Measurements from ENCODE around the gene OTULINL.

The OTULINL gene

DNA sequence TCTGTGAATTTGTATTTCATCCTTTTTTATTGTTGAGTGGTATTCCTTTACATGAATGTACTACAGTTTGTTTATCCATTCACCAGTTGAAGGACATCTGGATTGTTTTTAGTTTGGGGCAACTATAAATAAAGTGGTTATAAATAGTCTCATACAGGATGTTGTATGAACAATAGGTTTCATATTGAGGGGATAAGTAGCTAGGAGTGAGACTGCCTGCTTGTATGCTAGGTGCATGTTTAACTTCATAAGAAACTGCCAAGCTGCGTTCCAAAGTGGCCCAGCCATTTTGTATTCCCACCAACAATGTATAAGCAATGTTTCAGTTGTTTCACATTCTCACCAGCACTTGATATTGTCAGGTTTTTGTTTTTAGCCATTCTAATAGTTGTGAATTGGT, 21.5 kb downstream of the OTULINL start:
- no peak for DNase-seq

DNA sequence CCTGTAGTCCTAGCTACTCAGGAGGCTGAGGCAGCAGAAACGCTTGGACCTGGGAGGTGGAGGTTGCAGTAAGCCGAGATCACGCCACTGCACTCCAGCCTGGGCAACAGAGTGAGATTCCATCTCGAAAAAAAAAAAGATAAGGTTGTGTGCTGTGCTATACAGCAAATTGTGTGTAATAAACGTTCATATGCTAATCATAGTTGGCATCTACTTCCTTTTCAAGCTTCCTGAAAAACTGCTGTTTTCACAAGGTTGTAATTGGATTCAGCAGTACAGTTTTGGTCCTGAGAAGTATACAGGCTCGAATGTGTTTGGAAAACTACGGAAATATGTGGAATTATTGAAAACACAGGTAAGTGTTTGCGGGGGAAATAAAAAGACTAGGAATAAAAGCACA, 25.5 kb downstream of the OTULINL start:
- no peak for DNase-seq

DNA sequence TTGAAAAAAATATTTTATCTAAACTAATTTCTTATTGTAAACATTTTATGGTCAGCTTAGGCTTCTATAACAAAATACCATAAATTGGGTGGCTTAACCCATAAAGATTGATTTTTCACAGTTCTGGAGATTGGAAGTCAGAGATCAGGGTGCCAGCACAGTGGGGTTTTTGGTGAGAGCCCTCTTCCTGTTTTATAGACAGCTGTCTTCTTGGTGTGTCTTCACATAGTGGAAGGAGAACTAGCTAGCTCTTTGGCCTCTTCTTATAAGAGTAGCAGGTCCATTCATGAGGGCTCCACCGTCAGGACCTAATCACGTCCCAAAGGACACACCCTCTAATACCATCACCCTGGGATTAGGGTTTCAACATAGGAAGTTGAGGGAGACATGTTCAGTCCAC, 26.6 kb downstream of the OTULINL start:
- no peak for DNase-seq

DNA sequence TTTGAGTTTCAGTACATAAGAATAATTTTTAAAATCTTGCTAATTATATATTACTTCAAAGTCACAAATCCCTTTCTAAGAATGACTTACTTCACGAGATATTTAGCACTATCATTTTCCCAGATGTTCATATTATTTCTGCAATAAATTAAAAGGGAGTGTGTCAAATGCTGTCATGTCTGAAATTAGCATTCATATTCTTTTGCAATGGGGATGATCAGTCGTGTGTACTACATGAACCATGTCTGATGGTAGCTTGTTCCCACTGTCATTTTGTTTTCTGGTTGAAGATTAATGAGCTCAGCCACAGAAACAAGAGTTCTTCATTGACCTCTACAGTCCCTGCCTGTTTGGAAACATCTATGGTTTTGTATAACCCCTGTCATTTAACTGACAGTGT, 30.1 kb downstream of the OTULINL start:
- no peak for DNase-seq

DNA sequence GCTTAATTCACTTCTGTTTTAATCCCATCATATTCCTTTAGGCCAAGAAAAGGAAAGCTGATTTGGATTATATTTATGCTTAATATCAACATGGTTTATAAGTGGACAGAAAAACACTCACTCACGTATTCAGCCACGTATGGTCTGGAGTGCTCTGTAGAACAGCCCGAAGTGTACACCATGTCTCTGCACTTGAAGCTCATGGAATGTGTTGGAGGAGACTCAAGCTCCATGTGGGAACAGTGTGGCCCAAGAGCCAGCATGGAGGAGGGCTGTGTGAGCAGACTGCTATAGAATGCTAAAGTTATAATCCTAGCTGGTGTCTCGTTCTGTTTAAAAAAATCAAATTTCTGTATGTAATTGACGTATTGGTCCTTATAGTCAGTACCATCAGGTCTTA, 32.9 kb downstream of the OTULINL start:
- DNase-seq, result no peak

DNA sequence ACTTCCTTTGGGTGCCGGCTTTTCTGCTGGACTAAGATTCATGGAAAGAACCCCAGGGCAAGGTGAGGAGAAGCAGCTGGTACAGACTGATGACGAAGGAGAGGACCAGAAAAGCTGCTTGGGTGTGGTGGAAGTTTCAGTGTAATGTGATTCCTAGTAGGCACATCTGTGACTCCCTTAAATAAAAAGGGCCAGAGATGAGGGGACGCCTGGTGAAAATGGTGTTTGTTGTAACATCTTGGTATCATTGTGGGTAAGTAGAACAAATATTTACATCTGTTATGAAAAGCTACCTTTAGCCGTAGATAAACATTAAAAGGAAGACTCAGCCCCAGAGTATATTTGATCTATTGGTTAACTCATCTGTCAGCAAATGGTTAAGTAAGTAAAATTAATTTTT, 33.8 kb downstream of the OTULINL start:
- DNase-seq, result no peak

DNA sequence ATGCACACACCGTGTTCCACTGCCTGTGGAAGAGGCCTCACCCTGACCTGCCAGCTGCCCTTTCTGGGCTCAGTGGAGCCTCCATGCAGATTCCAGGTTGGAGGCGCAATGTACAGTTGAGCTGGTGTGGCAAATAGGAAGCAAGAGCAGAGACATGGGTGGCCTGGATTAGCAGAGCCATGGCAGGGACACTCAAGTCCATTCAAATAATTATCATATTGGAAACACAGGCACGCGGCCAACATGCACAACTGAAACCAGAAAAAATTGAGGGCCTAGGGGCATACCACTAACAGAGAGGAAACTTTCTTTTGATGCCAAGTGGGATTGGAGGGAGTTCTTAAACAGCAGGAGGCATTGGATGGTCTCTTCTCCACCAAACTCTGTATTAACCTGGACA, 35.8 kb downstream of the OTULINL start:
- DNase-seq, result no peak

DNA sequence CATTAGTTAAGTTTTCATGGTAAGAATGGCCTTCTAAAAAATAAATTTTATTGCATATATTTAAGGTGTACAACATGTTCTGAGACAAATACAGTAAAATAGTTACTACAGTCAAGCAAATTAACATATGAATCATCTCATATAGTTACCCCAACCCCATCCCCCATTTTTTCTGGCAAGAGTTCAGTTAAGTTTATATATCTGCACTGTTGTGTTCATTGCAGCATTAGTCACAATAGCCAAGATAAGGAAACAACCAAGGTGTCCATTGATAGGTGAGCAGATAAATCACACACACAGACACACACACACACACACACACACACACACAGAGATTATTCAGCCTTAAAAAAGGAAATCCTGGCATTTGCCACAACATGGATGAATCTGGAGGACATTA, 45.7 kb downstream of the OTULINL start:
- DNase-seq, result no peak

DNA sequence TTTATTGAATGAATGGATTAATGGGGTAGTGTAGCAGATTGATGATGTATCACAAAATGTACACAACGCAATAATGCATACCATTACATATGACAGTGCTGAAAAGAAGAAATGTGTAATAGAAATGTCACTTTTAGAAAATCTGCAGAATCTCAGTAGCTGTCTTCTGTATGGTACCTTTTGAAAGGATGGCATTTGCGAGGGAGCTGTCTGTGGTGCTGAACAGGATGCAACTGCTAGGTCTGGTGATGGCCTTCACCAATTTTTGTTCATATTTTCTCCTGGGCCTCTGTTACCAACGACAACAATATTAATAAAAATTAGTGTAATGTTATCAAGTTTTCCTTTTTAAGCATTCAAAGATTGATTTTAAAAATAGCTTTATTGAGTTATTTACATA, 46.8 kb downstream of the OTULINL start:
- DNase-seq, result peak; percentile 59

DNA sequence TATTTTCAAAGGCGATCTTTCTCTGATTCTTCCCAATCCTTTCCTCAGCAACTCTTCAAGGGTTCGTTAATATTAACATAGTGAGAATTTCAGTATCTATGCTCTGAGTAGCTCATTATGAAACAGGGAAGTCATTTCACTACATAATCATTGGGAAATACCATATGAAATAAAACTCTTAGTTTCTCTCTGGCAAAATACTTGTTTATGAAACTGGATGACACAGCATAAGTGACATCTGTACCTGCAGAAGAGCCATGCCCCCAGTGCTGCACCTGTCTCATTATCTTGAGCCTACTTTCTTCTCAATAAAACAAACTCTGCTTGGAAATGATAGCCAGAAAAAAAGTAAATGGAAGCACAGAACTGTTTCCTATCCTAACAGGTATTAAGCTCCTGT, 49.1 kb downstream of the OTULINL start:
- no peak for DNase-seq

DNA sequence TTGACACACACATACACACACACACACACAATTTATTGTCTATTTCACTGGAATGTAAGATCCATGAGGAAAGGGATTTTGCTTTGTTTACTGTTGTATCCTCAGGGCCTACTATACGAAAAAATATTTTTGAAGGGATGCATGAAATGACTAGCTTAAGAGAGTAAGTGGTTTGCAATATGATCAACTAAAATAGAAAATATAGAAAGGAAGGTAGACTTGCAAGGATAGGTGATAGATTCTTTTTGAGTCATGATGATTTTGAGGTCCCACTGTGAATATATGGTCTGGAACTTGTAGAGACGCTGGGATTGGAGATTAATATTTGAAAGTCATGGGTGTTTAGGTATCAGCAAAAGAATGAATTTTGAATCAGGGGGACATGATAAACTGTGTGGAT, 54.1 kb downstream of the OTULINL start:
- DNase-seq, result no peak

DNA sequence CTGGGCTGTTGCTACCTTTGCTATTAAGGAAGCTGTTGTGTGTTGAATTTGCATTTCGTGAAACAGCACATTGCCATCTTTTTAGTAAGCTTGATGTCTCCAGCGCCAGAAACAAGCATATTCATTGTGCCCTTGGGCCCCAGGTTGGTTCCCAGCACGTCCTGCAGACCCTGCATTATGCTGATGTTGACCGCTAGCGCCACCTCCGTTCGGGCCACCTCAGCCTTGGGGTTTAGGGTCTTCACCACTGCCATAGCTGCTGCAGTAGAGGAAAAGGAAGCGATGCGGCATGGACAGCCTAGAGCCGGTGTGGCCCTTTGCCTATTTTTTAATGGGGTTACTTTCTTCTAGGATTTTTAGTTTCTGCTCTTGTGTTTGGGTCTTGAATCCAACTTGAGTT, 59.2 kb downstream of the OTULINL start:
- DNase-seq, result no peak

DNA sequence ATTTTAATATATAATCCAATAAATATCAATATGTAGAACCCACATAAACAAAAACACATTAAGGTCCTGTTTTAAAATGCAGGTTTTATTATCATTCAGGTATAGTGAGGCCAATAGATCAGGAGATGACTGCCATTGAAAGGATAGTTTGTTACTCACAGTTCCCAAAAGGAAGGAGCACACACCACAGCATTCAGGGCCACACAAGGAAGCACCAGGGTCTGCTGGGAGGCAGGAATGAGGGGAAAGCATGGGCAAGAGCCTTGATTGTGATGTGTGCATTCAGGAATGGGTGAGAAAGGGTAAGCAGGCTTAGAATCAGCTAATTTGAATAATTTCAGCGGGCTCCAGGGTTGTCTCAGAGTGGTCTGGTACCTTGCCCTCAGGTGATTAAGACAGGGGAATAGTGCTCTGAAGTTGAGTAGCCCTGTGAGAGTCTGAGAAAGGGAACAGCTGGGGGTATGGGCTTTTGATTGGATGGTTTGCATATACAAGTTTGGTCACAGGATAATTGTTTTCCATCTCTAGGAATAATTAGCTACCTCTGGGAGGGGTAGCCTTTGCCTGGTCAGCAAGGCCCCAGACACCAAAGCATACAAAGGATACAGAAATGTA, 63.1 kb downstream of the OTULINL start:
- no peak for DNase-seq

DNA sequence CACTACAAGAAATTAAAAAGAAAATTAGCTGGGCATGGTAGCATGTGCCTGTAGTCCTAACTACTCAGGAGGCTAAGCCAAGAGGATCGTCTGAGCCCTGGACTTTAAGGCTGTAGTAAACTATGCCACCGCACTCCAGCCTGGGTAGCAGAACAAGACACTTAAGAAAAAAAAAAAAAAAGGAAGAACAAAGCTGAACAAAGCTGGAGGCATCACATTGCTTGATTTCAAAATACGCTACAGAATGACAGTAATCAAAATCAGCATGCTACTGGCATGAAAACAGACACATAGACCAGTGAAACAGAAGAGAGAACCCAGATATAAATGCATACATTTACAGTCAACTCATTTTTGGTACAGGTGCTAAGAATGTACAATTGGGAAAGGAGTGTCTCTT, 68.5 kb downstream of the OTULINL start:
- DNase-seq, result no peak

DNA sequence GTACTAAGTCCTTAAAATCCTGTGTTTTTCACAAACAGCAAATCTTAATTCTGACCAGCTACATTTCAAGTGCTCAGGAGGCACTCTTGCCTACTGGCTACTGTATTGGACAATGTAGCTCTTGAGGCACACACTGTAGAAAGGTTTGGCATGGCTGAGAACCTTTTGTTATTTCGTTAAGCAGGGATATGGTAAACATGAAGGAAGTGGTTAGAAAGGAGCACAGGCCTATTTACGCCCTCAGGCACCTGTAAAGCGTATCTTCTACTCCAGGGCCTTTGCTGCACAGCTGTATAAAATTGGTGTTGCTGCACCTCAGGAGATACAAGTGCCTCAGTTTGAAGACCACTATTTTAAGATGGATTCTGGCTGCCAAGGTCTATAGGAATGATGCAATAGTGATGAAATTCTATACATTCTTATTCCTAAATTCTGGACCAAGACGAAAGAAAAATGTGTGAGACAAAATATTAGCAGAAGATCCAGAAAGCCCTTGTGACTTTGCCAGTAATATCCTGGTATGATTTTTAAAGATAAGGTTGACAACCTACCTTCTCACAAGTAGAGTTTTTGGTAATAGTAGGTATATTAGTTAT, 73.7 kb downstream of the OTULINL start:
- no peak for DNase-seq

DNA sequence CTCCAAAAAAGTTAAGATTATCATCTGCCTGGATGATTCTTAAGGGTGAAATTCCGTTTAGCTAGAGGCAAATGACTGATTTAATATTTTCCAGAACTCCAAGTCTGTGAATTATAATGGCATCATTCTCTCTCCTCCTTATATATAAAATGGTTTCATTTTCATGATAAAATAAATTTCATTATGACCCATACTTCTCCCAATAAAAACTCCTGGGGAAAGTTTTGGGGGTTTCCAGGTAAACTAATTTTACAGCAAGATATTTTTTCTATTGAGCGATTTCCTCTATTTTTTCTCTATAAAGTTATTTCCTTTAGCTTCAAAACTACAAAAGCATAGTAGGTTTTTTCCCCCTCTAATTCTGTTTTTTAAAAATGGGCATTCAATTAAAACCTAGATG, 75.3 kb downstream of the OTULINL start:
- DNase-seq, result no peak

DNA sequence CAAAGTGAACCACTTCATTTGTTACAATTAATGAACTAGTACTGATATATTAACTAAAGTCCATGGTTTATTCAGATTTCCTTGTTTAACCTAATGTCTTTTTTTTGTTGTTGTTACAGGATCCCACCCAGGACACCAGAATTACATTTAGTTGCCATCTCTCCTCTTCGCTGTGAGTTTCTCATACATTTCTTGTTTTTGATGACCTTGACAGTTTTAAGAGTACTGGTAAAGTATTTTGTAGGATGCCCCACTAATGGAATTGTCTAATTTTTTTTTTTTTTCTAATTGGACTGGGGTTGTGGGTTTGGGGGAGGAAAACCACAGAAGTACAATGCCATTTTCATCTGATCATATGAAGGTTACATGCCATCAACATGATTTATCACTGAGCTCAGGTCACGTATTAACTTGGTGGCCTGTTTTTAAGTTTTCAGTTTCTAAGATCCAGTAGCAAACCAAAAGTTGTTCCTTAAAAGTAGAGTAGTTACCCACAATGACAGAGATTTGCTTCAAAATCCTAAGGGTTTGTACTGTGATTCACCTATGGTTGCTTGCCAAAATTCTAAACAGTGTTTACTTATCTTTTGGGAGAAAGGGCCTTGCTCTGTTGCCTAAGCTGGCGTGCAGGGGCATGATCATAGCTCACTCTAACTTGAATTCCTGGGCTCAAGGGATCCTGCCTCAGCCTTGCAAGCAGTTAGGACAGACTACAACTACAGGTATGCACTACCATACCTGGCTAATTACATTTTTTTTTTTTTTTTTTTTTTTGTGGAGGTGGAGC, 78.4 kb downstream of the OTULINL start:
- no peak for DNase-seq

DNA sequence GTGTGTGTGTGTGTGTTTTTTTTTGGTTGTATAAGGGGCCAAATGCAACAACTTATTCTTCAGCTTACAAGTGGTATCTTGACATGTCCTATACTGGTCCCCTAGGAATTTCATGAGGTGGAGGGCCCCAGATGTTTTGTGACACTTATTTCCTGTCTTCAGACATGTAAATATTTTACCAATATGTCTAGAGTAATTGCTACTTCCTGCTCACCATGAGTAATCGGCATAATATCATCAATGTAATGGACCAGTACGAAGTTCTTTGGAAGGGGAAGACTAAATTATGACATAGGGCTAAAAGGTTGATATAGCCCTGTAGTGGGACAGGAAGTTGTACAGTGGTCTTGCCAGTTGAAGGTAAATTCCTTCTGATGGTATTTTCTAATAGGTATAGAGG, 79.2 kb downstream of the OTULINL start:
- DNase-seq, result no peak

All from right forelimb (tissue), 1 donor.